ENCODE results near the gene OCIAD2. TPM values are rescaled to one million over a fixed set of nuclear protein-coding genes. Genes with fewer than 3 reads are reported as not detected.
A peak's percentile ranks its signal among the peaks of the same experiment; 100 is the strongest.
"Not testable (repeated sequence)": the region's sequence is repeated elsewhere in the genome, so short reads cannot be mapped to it uniquely, and the experiment has no call there.

OCIAD2 gene
- total RNA-seq, 1 experiment from 2014 or later = 244 TPM

GRCh38 chr4:48910511-48910910, 3.9 kb upstream of the OCIAD2 start:
- in situ Hi-C loops (cut with HindIII; ENCODE audit: low pct_unique_long_range_greater_than_20kb, low sequenced_read_pairs) = no loop called here
- DNase-seq (ENCODE audit: low read depth) = peak; percentile 62

GRCh38 chr4:48909697-48910096, 3.1 kb upstream of the OCIAD2 start:
- DNase-seq (ENCODE audit: low read depth) = peak; percentile 96
- in situ Hi-C loops (cut with HindIII; ENCODE audit: low pct_unique_long_range_greater_than_20kb, low sequenced_read_pairs) = no loop called here

GRCh38 chr4:48908687-48909086, 2.1 kb upstream of the OCIAD2 start:
- in situ Hi-C loops (cut with HindIII; ENCODE audit: low pct_unique_long_range_greater_than_20kb, low sequenced_read_pairs) = no loop called here

GRCh38 chr4:48907706-48908477, 1.3 kb upstream of the OCIAD2 start:
- in situ Hi-C loops (cut with HindIII; ENCODE audit: low pct_unique_long_range_greater_than_20kb, low sequenced_read_pairs) = no loop called here
- no peak for DNase-seq (ENCODE audit: low read depth)

More at GRCh38 chr4:48908687-48909086, 2.1 kb upstream of the OCIAD2 start:
- no peak for DNase-seq (ENCODE audit: low read depth)

GRCh38 chr4:48905363-48906015, 1.1 kb downstream of the OCIAD2 start:
- peak; percentile 68 for DNase-seq (ENCODE audit: low read depth)
- in situ Hi-C loops (cut with HindIII; ENCODE audit: low pct_unique_long_range_greater_than_20kb, low sequenced_read_pairs) = no loop called here

- in situ Hi-C loops (cut with HindIII; ENCODE audit: low pct_unique_long_range_greater_than_20kb, low sequenced_read_pairs) = no loop called here
- no peak for DNase-seq (ENCODE audit: low read depth)
Measured at GRCh38 chr4:48904541-48905142, 1.9 kb downstream of the OCIAD2 start.

GRCh38 chr4:48904101-48904500, 2.5 kb downstream of the OCIAD2 start:
- in situ Hi-C loops (cut with HindIII; ENCODE audit: low pct_unique_long_range_greater_than_20kb, low sequenced_read_pairs) = no loop called here
- DNase-seq (ENCODE audit: low read depth) = no peak

- in situ Hi-C loops (cut with HindIII; ENCODE audit: low pct_unique_long_range_greater_than_20kb, low sequenced_read_pairs) = no loop called here
- DNase-seq (ENCODE audit: low read depth) = no peak
Measured at GRCh38 chr4:48902266-48902665, 4.3 kb downstream of the OCIAD2 start.

GRCh38 chr4:48901196-48901595, 5.4 kb downstream of the OCIAD2 start:
- in situ Hi-C loops (cut with HindIII; ENCODE audit: low pct_unique_long_range_greater_than_20kb, low sequenced_read_pairs) = no loop called here
- no peak for DNase-seq (ENCODE audit: low read depth)

- no peak for DNase-seq (ENCODE audit: low read depth)
- in situ Hi-C loops (cut with HindIII; ENCODE audit: low pct_unique_long_range_greater_than_20kb, low sequenced_read_pairs) = no loop called here
Measured at GRCh38 chr4:48899950-48900349, 6.6 kb downstream of the OCIAD2 start.

- DNase-seq (ENCODE audit: low read depth) = no peak
- in situ Hi-C loops (cut with HindIII; ENCODE audit: low pct_unique_long_range_greater_than_20kb, low sequenced_read_pairs) = no loop called here
Measured at GRCh38 chr4:48899432-48899749, 7.2 kb downstream of the OCIAD2 start.

- in situ Hi-C loops (cut with HindIII; ENCODE audit: low pct_unique_long_range_greater_than_20kb, low sequenced_read_pairs) = no loop called here
- no peak for DNase-seq (ENCODE audit: low read depth)
Measured at GRCh38 chr4:48898733-48899431, 7.7 kb downstream of the OCIAD2 start.

- DNase-seq (ENCODE audit: low read depth) = no peak
- in situ Hi-C loops (cut with HindIII; ENCODE audit: low pct_unique_long_range_greater_than_20kb, low sequenced_read_pairs) = no loop called here
Measured at GRCh38 chr4:48896845-48897244, 9.7 kb downstream of the OCIAD2 start.

- DNase-seq (ENCODE audit: low read depth) = no peak
- in situ Hi-C loops (cut with HindIII; ENCODE audit: low pct_unique_long_range_greater_than_20kb, low sequenced_read_pairs) = no loop called here
Measured at GRCh38 chr4:48891028-48891619, 15.4 kb downstream of the OCIAD2 start.

- in situ Hi-C loops (cut with HindIII; ENCODE audit: low pct_unique_long_range_greater_than_20kb, low sequenced_read_pairs); DNase-seq (ENCODE audit: low read depth): not testable (repeated sequence)
Measured at GRCh38 chr4:48889750-48890149, 16.8 kb downstream of the OCIAD2 start.

- DNase-seq (ENCODE audit: low read depth); in situ Hi-C loops (cut with HindIII; ENCODE audit: low pct_unique_long_range_greater_than_20kb, low sequenced_read_pairs): not testable (repeated sequence)
Measured at GRCh38 chr4:48881646-48882045, 24.9 kb downstream of the OCIAD2 start.

GRCh38 chr4:48879561-48880442, 26.8 kb downstream of the OCIAD2 start:
- DNase-seq (ENCODE audit: low read depth) = no peak
- in situ Hi-C loops (cut with HindIII; ENCODE audit: low pct_unique_long_range_greater_than_20kb, low sequenced_read_pairs) = no loop called here
